Left ventricle myocardium inferior (tissue), 1 donor: ENCODE data around the gene PNMA8C. TPM values are rescaled to one million over a fixed set of nuclear protein-coding genes. Genes with fewer than 3 reads are reported as not detected.

Source experiments
- DNase-seq: peaks from one replicate; pipeline ENCODE4 v3.0.0-alpha.2; 2020
- H3K27ac ChIP-seq: fragments of 200-600 bp; replicated peaks from 2 replicates; pipeline ENCODE4 v1.8.0; 2021
- H3K27me3 ChIP-seq: fragments of 200-600 bp; 2 replicates; pipeline ENCODE4 v1.8.0; 2021; ENCODE audit warnings: low read depth
- H3K36me3 ChIP-seq: fragments of 200-600 bp; 2 replicates; pipeline ENCODE4 v1.8.0; 2021
- H3K4me1 ChIP-seq: fragments of 200-600 bp; 2 replicates; pipeline ENCODE4 v1.8.0; 2021
- H3K4me3 ChIP-seq: fragments of 200-600 bp; 2 replicates; pipeline ENCODE4 v1.8.0; 2021; ENCODE audit warnings: mild to moderate bottlenecking, moderate library complexity
- H3K9me3 ChIP-seq: fragments of 200-600 bp; replicated peaks from 2 replicates; pipeline ENCODE4 v1.8.0; 2021
- CTCF ChIP-seq: fragments of 200-600 bp; IDR thresholded peaks from 2 replicates; pipeline ENCODE4 v1.8.0; 2021; ENCODE audit warnings: antibody characterized with exemption, mild to moderate bottlenecking, borderline replicate concordance
- intact Hi-C: fragments of 100-400 bp; cut with micrococcal nuclease; formaldehyde crosslinking; loops from one replicate; pipeline ENCODE4 v1.11.0; 2022
- long read RNA-seq: library from polyadenylated mRNA; unstranded; transcript quantifications from one replicate; pipeline ENCODE4 v2.0.0, GENCODE V29; 2021
- total RNA-seq: library from RNA; stranded (reverse); fragmentation: NEBNext Ultra II Directional; extraction: Animal tissue kit (Norgen Biotek cat#: 25700); gene quantifications from one replicate; pipeline ENCODE4 v1.2.1, GENCODE V29; 2021
- donor health status: DM: no; HTN: yes; CAD: no; lungs with severe emphysema.

The PNMA8C gene
- not detected for total RNA-seq
- long read RNA-seq: 0 reads

GRCh38 chr19:46428239-46429135 lies at the start of gene PNMA8C:
Gene PNMA8C, minus strand, starts transcription at chr19:46428936. Its CDS starts 577 bp downstream, at chr19:46428359.
- Histone ChIP-seq H3K4me1 (peaks cover 31% of the 10 kb centered on the region), H3K9me3 (no peaks in the 10 kb centered on the region), H3K36me3 (no peaks in the 10 kb centered on the region), H3K27me3 (peaks cover 26% of the 10 kb centered on the region), H3K27ac (no peak within 1 kb of the TSS), H3K4me3 (peak within 1 kb of the TSS; percentile 32)
- no peak for TF ChIP-seq CTCF
- intact Hi-C loops: no loop called here
- peak; percentile 75 for DNase-seq

GRCh38 chr19:46475986-46476385 lies 47.2 kb upstream of the PNMA8C start:
- H3K4me3 ChIP-seq: no peak overlapping the region
- no peak for DNase-seq
- TF ChIP-seq CTCF: no peak
- intact Hi-C loops: no loop called here
- no peaks in the 10 kb centered on the region for H3K9me3 ChIP-seq
- H3K4me1 ChIP-seq: peaks cover 16% of the 10 kb centered on the region
- H3K36me3 ChIP-seq: no peaks in the 10 kb centered on the region
- H3K27ac ChIP-seq: no peak overlapping the region
- H3K27me3 ChIP-seq: peaks cover 25% of the 10 kb centered on the region

GRCh38 chr19:46474211-46474610 lies 45.5 kb upstream of the PNMA8C start:
- H3K36me3 ChIP-seq: no peaks in the 10 kb centered on the region
- H3K27me3 ChIP-seq: peaks cover 42% of the 10 kb centered on the region
- intact Hi-C loops: no loop called here
- no peak overlapping the region for H3K4me3 ChIP-seq
- TF ChIP-seq CTCF: no peak
- DNase-seq: no peak
- H3K4me1 ChIP-seq: peaks cover 19% of the 10 kb centered on the region
- H3K9me3 ChIP-seq: no peaks in the 10 kb centered on the region
- H3K27ac ChIP-seq: no peak overlapping the region

GRCh38 chr19:46472592-46472991 lies 43.9 kb upstream of the PNMA8C start:
- no peak overlapping the region for H3K27ac ChIP-seq
- H3K9me3 ChIP-seq: no peaks in the 10 kb centered on the region
- H3K36me3 ChIP-seq: no peaks in the 10 kb centered on the region
- H3K4me3 ChIP-seq: no peak overlapping the region
- intact Hi-C loops: no loop called here
- peaks cover 14% of the 10 kb centered on the region for H3K4me1 ChIP-seq
- no peak for TF ChIP-seq CTCF
- H3K27me3 ChIP-seq: peaks cover 36% of the 10 kb centered on the region
- no peak for DNase-seq

GRCh38 chr19:46471811-46472543 lies 43.2 kb upstream of the PNMA8C start:
- H3K27ac ChIP-seq: peak overlapping the region; percentile 78
- no peak for TF ChIP-seq CTCF
- intact Hi-C loops: no loop called here
- H3K36me3 ChIP-seq: no peaks in the 10 kb centered on the region
- peaks cover 14% of the 10 kb centered on the region for H3K4me1 ChIP-seq
- H3K27me3 ChIP-seq: peaks cover 36% of the 10 kb centered on the region
- DNase-seq: no peak
- H3K4me3 ChIP-seq: peak overlapping the region; percentile 69
- H3K9me3 ChIP-seq: no peaks in the 10 kb centered on the region
